Left ventricle myocardium inferior (tissue), 1 donor: Measurements from ENCODE around the gene DRC7. TPM values are rescaled to one million over a fixed set of nuclear protein-coding genes. Genes with fewer than 3 reads are reported as not detected.

ENCODE experiments used
- DNase-seq: peaks from one replicate; pipeline ENCODE4 v3.0.0-alpha.2; 2020
- H3K27ac ChIP-seq: fragments of 200-600 bp; replicated peaks from 2 replicates; pipeline ENCODE4 v1.8.0; 2021
- H3K27me3 ChIP-seq: fragments of 200-600 bp; 2 replicates; pipeline ENCODE4 v1.8.0; 2021; ENCODE audit warnings: low read depth
- H3K36me3 ChIP-seq: fragments of 200-600 bp; 2 replicates; pipeline ENCODE4 v1.8.0; 2021
- H3K4me1 ChIP-seq: fragments of 200-600 bp; 2 replicates; pipeline ENCODE4 v1.8.0; 2021
- H3K4me3 ChIP-seq: fragments of 200-600 bp; 2 replicates; pipeline ENCODE4 v1.8.0; 2021; ENCODE audit warnings: mild to moderate bottlenecking, moderate library complexity
- H3K9me3 ChIP-seq: fragments of 200-600 bp; replicated peaks from 2 replicates; pipeline ENCODE4 v1.8.0; 2021
- CTCF ChIP-seq: fragments of 200-600 bp; IDR thresholded peaks from 2 replicates; pipeline ENCODE4 v1.8.0; 2021; ENCODE audit warnings: antibody characterized with exemption, mild to moderate bottlenecking, borderline replicate concordance
- intact Hi-C: fragments of 100-400 bp; cut with micrococcal nuclease; formaldehyde crosslinking; loops from one replicate; pipeline ENCODE4 v1.11.0; 2022
- total RNA-seq: library from RNA; stranded (reverse); fragmentation: NEBNext Ultra II Directional; extraction: Animal tissue kit (Norgen Biotek cat#: 25700); gene quantifications from one replicate; pipeline ENCODE4 v1.2.1, GENCODE V29; 2021
- donor health status: DM: no; HTN: yes; CAD: no; lungs with severe emphysema.

DRC7 gene
- total RNA-seq, 1 donor from 2014 or later = not detected

GRCh38 chr16:57704905-57705852 is 10.6 kb downstream of the DRC7 start:
- no peak for TF ChIP-seq CTCF
- H3K4me3 ChIP-seq = no peak overlapping the region

DNA sequence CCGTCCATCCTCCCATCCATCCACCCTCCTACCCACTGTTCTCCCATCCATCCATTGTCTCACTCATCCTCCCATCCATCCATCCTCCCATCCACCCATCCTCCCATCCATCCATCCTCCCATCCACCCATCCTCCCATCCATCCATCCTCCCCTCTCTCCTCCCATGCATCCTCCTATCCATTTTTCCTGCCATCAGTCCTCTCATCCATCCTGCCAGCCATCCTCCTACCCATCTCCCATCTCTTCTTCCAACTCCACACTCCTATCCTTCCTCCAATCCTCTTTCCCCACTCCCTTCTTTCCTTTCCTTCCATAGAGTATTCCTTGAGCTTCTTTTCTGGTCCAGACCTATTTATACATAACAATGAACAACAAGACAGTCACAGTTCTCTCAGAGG is 12.1 kb downstream of the DRC7 start:
- Histone ChIP-seq H3K9me3 (no peaks in the 10 kb centered on the region), H3K36me3 (no peaks in the 10 kb centered on the region), H3K27ac (no peak overlapping the region), H3K27me3 (no peaks in the 10 kb centered on the region), H3K4me3 (no peak overlapping the region), H3K4me1 (no peaks in the 10 kb centered on the region)
- no peak for TF ChIP-seq CTCF
- DNase-seq = no peak
- intact Hi-C loops = no loop called here

More at GRCh38 chr16:57704905-57705852, 10.6 kb downstream of the DRC7 start:
- H3K36me3 ChIP-seq = no peaks in the 10 kb centered on the region
- H3K27me3 ChIP-seq = no peaks in the 10 kb centered on the region
- no peak overlapping the region for H3K27ac ChIP-seq
- H3K9me3 ChIP-seq = no peaks in the 10 kb centered on the region
- intact Hi-C loops = no loop called here
- DNase-seq = no peak
- no peaks in the 10 kb centered on the region for H3K4me1 ChIP-seq

DNA sequence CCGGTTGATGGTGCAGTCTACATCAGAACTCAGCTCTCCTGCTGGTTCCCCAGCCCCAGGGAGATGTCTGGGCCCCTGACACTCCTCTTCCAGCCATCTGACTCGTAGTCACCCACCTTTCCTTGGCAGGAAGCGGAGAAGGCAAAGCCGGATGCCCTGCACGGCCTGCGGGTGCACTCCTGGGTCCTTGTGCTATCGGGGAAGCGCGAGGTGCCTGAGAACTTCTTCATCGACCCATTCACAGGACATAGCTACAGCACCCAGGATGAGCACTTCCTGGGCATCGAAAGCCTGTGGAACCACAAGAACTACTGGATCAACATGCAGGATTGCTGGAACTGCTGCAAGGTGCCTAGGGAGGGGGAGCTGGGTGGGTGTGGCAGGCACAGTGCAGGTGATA is 12.7 kb downstream of the DRC7 start:
- Histone ChIP-seq H3K4me3 (no peak overlapping the region), H3K36me3 (no peaks in the 10 kb centered on the region), H3K27me3 (no peaks in the 10 kb centered on the region), H3K9me3 (no peaks in the 10 kb centered on the region), H3K27ac (no peak overlapping the region), H3K4me1 (no peaks in the 10 kb centered on the region)
- no peak for DNase-seq
- TF ChIP-seq CTCF = no peak
- intact Hi-C loops = no loop called here

DNA sequence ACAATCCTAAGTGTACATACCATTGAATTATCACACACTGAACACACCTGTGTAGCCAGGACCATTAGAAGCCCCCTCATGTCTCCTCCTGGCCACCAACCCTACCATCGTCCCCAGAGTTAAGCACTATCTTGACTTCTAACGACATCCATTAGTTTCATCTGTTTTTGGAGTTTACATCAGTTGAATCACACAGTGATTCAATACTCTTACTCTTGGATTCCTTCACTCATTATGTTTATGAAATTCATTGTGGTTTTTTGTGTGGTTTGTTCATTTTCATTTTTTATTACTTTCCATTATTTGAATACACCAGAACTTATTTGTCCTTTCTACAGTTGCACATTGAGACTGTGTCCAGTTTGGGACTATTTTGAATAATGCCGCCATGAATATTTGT is 13.6 kb downstream of the DRC7 start:
- H3K27me3 ChIP-seq = no peaks in the 10 kb centered on the region
- H3K9me3 ChIP-seq = no peaks in the 10 kb centered on the region
- no peak overlapping the region for H3K27ac ChIP-seq
- intact Hi-C loops = no loop called here
- H3K36me3 ChIP-seq = no peaks in the 10 kb centered on the region
- no peak for TF ChIP-seq CTCF
- no peak overlapping the region for H3K4me3 ChIP-seq
- H3K4me1 ChIP-seq = no peaks in the 10 kb centered on the region
- DNase-seq = no peak

GRCh38 chr16:57709663-57710062 is 15.1 kb downstream of the DRC7 start:
- Histone ChIP-seq H3K9me3 (no peaks in the 10 kb centered on the region), H3K27me3 (peaks cover under 1% of the 10 kb centered on the region), H3K27ac (no peak overlapping the region), H3K4me3 (no peak overlapping the region), H3K4me1 (no peaks in the 10 kb centered on the region), H3K36me3 (no peaks in the 10 kb centered on the region)
- intact Hi-C loops = loop anchor here (10.0 kb wide), 1 partner anchor 115 kb away; no protein-coding TSS in a partner anchor
- no peak for DNase-seq
- no peak for TF ChIP-seq CTCF
